Panc1 (cell line): ENCODE measurements around the gene GLIPR1L2.

ENCODE experiments used
- CTCF ChIP-seq: fragments of 450-650 bp; IDR thresholded peaks from 2 replicates; pipeline ENCODE4 v1.5.1; 2017; ENCODE audit warnings: mild to moderate bottlenecking
- SIN3A ChIP-seq: IDR thresholded peaks from 2 replicates; pipeline ENCODE4 v1.6.1; 2012; ENCODE audit warnings: low read depth, mild to moderate bottlenecking, low read length, moderate library complexity, borderline replicate concordance; ENCODE audit not compliant: insufficient read depth

- no peak for TF ChIP-seq SIN3A
- no peak for TF ChIP-seq CTCF
Observed at GRCh38 chr12:75409830-75410229, 18.9 kb downstream of the GLIPR1L2 start.
